ENCODE measurements around the gene GPALPP1. TPM values are rescaled to one million over a fixed set of nuclear protein-coding genes. Genes with fewer than 3 reads are reported as not detected.

Gene GPALPP1
- total RNA-seq, 4 donors from 2014 or later, result 19.0 to 27.4 (median 23.9) TPM

- H3K36me3 ChIP-seq, result peaks cover 29 to 87% (median 47%) of the 10 kb centered on the region in 4 donors
- no peaks in the 10 kb centered on the region for H3K27me3 ChIP-seq
- H3K4me1 ChIP-seq, result no peaks in the 10 kb centered on the region
- no peak overlapping the region for H3K27ac ChIP-seq (replicated peaks in 1 of 4)
- intact Hi-C loops (cut with DNase I), result no loop called here
- no peak overlapping the region for H3K4me3 ChIP-seq
- WGBS, result 96% methylated on average over 3 of the region's 3 CpGs
- TF ChIP-seq POLR2AphosphoS5 (IDR thresholded peaks at IDR 0.05) (no peak), EP300 (IDR thresholded peaks at IDR 0.05) (no peak), CTCF (IDR thresholded peaks at IDR 0.05) (no peak), POLR2A (IDR thresholded peaks at IDR 0.05; ENCODE audit: low read depth) (no peak)
- H3K9me3 ChIP-seq, result no peaks in the 10 kb centered on the region
- DNase-seq (ENCODE audit: extremely low spot score), result no peak
These were observed 31.9 kb downstream of the GPALPP1 start for GRCh38 chr13:45021250-45021649.

GRCh38 chr13:45024847-45025246 is 35.5 kb downstream of the GPALPP1 start:
- H3K27me3 ChIP-seq, result no peaks in the 10 kb centered on the region
- no peak for TF ChIP-seq POLR2A (IDR thresholded peaks at IDR 0.05; ENCODE audit: low read depth)
- no peak for TF ChIP-seq CTCF (IDR thresholded peaks at IDR 0.05)
- TF ChIP-seq EP300 (IDR thresholded peaks at IDR 0.05), result no peak
- no peak for TF ChIP-seq POLR2AphosphoS5 (IDR thresholded peaks at IDR 0.05)
- H3K27ac ChIP-seq (replicated peaks in 1 of 4), result no peak overlapping the region
- intact Hi-C loops (cut with DNase I), result no loop called here
- no peaks in the 10 kb centered on the region for H3K4me1 ChIP-seq
- 87% methylated on average over 2 of the region's 2 CpGs for WGBS
- no peak overlapping the region for H3K4me3 ChIP-seq
- no peaks in the 10 kb centered on the region for H3K9me3 ChIP-seq
- DNase-seq (ENCODE audit: extremely low spot score), result no peak
- H3K36me3 ChIP-seq, result peaks cover 24 to 96% (median 47%) of the 10 kb centered on the region in 4 donors

- no peak overlapping the region for H3K4me3 ChIP-seq
- H3K27ac ChIP-seq (replicated peaks in 1 of 4), result no peak overlapping the region
- DNase-seq (ENCODE audit: extremely low spot score), result no peak
- no peaks in the 10 kb centered on the region for H3K4me1 ChIP-seq
- WGBS, result 98% methylated on average over 2 of the region's 2 CpGs
- TF ChIP-seq EP300 (IDR thresholded peaks at IDR 0.05) (no peak), POLR2AphosphoS5 (IDR thresholded peaks at IDR 0.05) (no peak), POLR2A (IDR thresholded peaks at IDR 0.05; ENCODE audit: low read depth) (no peak), CTCF (IDR thresholded peaks at IDR 0.05) (no peak)
- intact Hi-C loops (cut with DNase I), result no loop called here
- peaks cover 0 to 71% (median 28%) of the 10 kb centered on the region in 4 donors for H3K36me3 ChIP-seq
- no peaks in the 10 kb centered on the region for H3K27me3 ChIP-seq
- no peaks in the 10 kb centered on the region for H3K9me3 ChIP-seq
These were observed 45.0 kb downstream of the GPALPP1 start for GRCh38 chr13:45034342-45034741.

- Histone ChIP-seq H3K4me3 (no peak overlapping the region), H3K36me3 (peaks cover 0 to 57% (median 28%) of the 10 kb centered on the region in 4 donors), H3K9me3 (no peaks in the 10 kb centered on the region), H3K4me1 (no peaks in the 10 kb centered on the region), H3K27me3 (no peaks in the 10 kb centered on the region), H3K27ac (replicated peaks in 1 of 4) (no peak overlapping the region)
- TF ChIP-seq POLR2AphosphoS5 (IDR thresholded peaks at IDR 0.05), result no peak
- no peak for TF ChIP-seq EP300 (IDR thresholded peaks at IDR 0.05)
- no peak for DNase-seq (ENCODE audit: extremely low spot score)
- intact Hi-C loops (cut with DNase I), result no loop called here
These were observed 46.9 kb downstream of the GPALPP1 start for GRCh38 chr13:45036206-45036605.

DNA sequence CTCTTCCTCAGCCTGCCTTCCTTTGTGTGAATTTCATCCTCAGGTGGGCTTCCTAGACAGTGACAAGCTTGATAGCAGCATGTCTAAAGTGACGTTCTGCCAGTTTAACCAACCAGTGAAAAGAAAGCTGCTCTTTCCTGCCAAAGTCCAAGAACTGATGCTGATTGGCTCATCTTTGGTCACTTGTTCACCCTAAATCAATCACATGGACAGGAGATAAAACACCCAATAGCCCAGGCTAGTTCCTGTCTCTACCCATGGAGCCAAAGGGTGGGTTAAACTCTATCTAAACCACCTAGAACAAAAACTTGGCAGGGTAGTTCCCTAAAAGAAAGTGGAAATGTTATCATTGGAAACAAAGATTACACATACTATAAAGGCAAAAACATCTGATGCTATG is 50.8 kb downstream of the GPALPP1 start:
- Histone ChIP-seq H3K27me3 (peaks cover 0 to 6% (median 0%) of the 10 kb centered on the region in 4 donors), H3K36me3 (peaks cover 0 to 22% (median 15%) of the 10 kb centered on the region in 4 donors), H3K4me3 (no peak overlapping the region), H3K9me3 (no peaks in the 10 kb centered on the region), H3K27ac (replicated peaks in 1 of 4) (no peak overlapping the region), H3K4me1 (no peaks in the 10 kb centered on the region)
- WGBS, result 100% methylated on average over 1 of the region's 1 CpG
- intact Hi-C loops (cut with DNase I), result no loop called here
- TF ChIP-seq CTCF (IDR thresholded peaks at IDR 0.05) (no peak), POLR2A (IDR thresholded peaks at IDR 0.05; ENCODE audit: low read depth) (no peak)
- no peak for DNase-seq (ENCODE audit: extremely low spot score)
